OCI-LY7 (cell line): ENCODE data around the gene FUCA1. TPM values are rescaled to one million over a fixed set of nuclear protein-coding genes. Genes with fewer than 3 reads are reported as not detected.

Experiments
- BruUV-seq: library from RNA; stranded (reverse); fragments of 400-500 nt; replicated peaks from 2 replicates; lab custom pipeline; 2021; lab: Mats Ljungman, UMichigan
- CTCF ChIA-PET: fragments of 300-600 bp; sonication (Branson Sonifier 250); formaldehyde crosslinking; loops from one replicate; lab custom pipeline; 2022; ENCODE audit warnings: antibody characterized with exemption; ENCODE audit not compliant: unreplicated experiment; lab: Charles Lee
- POLR2A ChIA-PET: fragments of 300-600 bp; sonication (Branson Sonifier 250); formaldehyde crosslinking; loops from one replicate; lab custom pipeline; 2022; ENCODE audit warnings: antibody characterized with exemption; lab: Charles Lee
- DNase-seq: peaks from one replicate; pipeline ENCODE4 v3.0.0-alpha.2; 2015; ENCODE audit warnings: low spot score
- H2AFZ ChIP-seq: fragments of 200-600 bp; sonication (generic), shearing (Covaris generic); 2 replicates; pipeline ENCODE4 v1.6.1; 2014; ENCODE audit warnings: mild to moderate bottlenecking, antibody characterized with exemption, low read length, moderate library complexity
- H3K27ac ChIP-seq: fragments of 200-600 bp; sonication (generic); 2 replicates; pipeline ENCODE4 v1.5.1; 2014; ENCODE audit warnings: mixed run types, low read depth, mild to moderate bottlenecking, moderate library complexity, low read length, inconsistent platforms; ENCODE audit not compliant: poor library complexity, severe bottlenecking
- H3K36me3 ChIP-seq: fragments of 200-600 bp; sonication (generic); 2 replicates; pipeline ENCODE4 v1.6.1; 2014; ENCODE audit warnings: mild to moderate bottlenecking, antibody characterized with exemption, low read length, moderate library complexity, mixed read lengths; ENCODE audit not compliant: insufficient read depth
- H3K4me1 ChIP-seq: fragments of 200-600 bp; sonication (generic); 2 replicates; pipeline ENCODE4 v1.5.1; 2014; ENCODE audit warnings: mild to moderate bottlenecking, low read length; ENCODE audit not compliant: insufficient read depth, poor library complexity, severe bottlenecking
- H3K4me2 ChIP-seq: fragments of 200-600 bp; sonication (generic); 2 replicates; pipeline ENCODE4 v1.6.1; 2014; ENCODE audit warnings: mild to moderate bottlenecking, low read length
- H3K4me3 ChIP-seq: fragments of 200-600 bp; sonication (generic); 2 replicates; pipeline ENCODE4 v1.5.1; 2014; ENCODE audit warnings: mild to moderate bottlenecking, low read depth, low read length; ENCODE audit not compliant: poor library complexity, severe bottlenecking
- H3K79me2 ChIP-seq: fragments of 200-600 bp; sonication (generic); 2 replicates; pipeline ENCODE4 v1.6.1; 2016; ENCODE audit warnings: low read depth, mild to moderate bottlenecking, low read length, moderate library complexity, mixed read lengths; ENCODE audit not compliant: insufficient read depth
- H3K9me2 ChIP-seq: fragments of 200-600 bp; sonication (generic); 2 replicates; pipeline ENCODE4 v1.6.1; 2016; ENCODE audit warnings: mild to moderate bottlenecking, low read length, mixed read lengths; ENCODE audit not compliant: insufficient read depth
- H3K9me3 ChIP-seq: fragments of 200-600 bp; sonication (generic); 2 replicates; pipeline ENCODE4 v1.6.1; 2014; ENCODE audit warnings: mild to moderate bottlenecking, mixed run types, low read length, mixed read lengths
- H4K20me1 ChIP-seq: fragments of 200-600 bp; sonication (generic); 2 replicates; pipeline ENCODE4 v1.6.1; 2014; ENCODE audit warnings: mild to moderate bottlenecking, antibody characterized with exemption, low read length, moderate library complexity, mixed read lengths; ENCODE audit not compliant: insufficient read depth
- EZH2phosphoT487 ChIP-seq: fragments of 200-600 bp; sonication (generic); IDR thresholded peaks from 2 replicates; pipeline ENCODE4 v1.6.1; 2018; ENCODE audit warnings: low read depth, borderline replicate concordance, mild to moderate bottlenecking, mixed run types, antibody characterized with exemption, low read length, moderate library complexity, mixed read lengths
- intact Hi-C: fragments of 100-400 bp; cut with micrococcal nuclease; formaldehyde crosslinking; loops from one replicate; pipeline ENCODE4 v1.10.0; 2022; ENCODE audit not compliant: unreplicated experiment
- total RNA-seq, 2 experiments: library from RNA; depleted of rRNA in 1 of 2; stranded (reverse); fragments of >200 nt in 1 of 2; shearing (Covaris generic) in 1 of 2; gene quantifications; 2 replicates each; pipeline ENCODE4 v1.2.3, GENCODE V29; 2014 to 2022
- TF ChIP-seq, protein P1 (sequence below): fragments of 200-600 bp; sonication (generic); conservative IDR thresholded peaks from 2 replicates; pipeline ENCODE4 v1.5.1; 2014; ENCODE audit warnings: mild to moderate bottlenecking, antibody characterized with exemption, low read length, moderate library complexity, mixed read lengths

The FUCA1 gene
- total RNA-seq, 2 experiments from 2014 or later: 9.1 to 9.9 TPM

DNA sequence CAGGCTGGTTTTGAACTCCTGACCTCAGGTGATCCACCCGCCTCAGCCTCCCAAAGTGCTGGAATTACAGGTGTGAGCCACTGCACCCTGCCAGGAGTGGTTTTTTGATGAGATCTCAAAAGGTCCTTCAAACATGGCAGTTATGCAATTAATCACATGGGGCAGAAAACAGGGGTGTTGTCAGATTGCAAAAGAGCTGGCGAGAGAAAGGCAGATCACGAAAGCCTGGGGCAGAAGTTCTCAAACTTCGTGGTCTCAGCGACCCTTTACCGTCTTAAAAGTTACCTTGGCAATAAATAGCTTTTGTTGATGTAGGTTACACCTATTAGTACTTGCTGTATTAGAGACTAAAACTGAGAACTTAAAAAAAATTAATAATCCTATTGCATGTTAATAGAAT, 29.0 kb upstream of the FUCA1 start:
- Histone ChIP-seq H3K9me3 (no peaks in the 10 kb centered on the region), H3K4me2 (peak overlapping the region; percentile 28), H3K4me3 (no peak overlapping the region), H4K20me1 (no peaks in the 10 kb centered on the region), H3K9me2 (no peaks in the 10 kb centered on the region), H3K36me3 (peaks cover 52% of the 10 kb centered on the region), H2AFZ (no peak overlapping the region), H3K4me1 (peaks cover 30% of the 10 kb centered on the region), H3K27ac (peak overlapping the region; percentile 39), H3K79me2 (peaks cover 26% of the 10 kb centered on the region; the same call in 1 of the 2 replicates)
- ChIA-PET CTCF (no interaction called here), POLR2A (interaction anchor here (0.6 to 3.5 kb wide), 4 partner anchors 10 to 546 kb away, joined by 3 to 27 read pairs (median 4); no protein-coding TSS in a partner anchor)
- DNase-seq: no peak
- intact Hi-C loops: no loop called here
- no peak for TF ChIP-seq EZH2phosphoT487
- TF ChIP-seq, protein P1, sequence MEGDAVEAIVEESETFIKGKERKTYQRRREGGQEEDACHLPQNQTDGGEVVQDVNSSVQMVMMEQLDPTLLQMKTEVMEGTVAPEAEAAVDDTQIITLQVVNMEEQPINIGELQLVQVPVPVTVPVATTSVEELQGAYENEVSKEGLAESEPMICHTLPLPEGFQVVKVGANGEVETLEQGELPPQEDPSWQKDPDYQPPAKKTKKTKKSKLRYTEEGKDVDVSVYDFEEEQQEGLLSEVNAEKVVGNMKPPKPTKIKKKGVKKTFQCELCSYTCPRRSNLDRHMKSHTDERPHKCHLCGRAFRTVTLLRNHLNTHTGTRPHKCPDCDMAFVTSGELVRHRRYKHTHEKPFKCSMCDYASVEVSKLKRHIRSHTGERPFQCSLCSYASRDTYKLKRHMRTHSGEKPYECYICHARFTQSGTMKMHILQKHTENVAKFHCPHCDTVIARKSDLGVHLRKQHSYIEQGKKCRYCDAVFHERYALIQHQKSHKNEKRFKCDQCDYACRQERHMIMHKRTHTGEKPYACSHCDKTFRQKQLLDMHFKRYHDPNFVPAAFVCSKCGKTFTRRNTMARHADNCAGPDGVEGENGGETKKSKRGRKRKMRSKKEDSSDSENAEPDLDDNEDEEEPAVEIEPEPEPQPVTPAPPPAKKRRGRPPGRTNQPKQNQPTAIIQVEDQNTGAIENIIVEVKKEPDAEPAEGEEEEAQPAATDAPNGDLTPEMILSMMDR: no peak
- BruUV-seq: no TSS peak

- ChIA-PET CTCF (no interaction called here), POLR2A (interaction anchor here (0.6 to 3.5 kb wide), 5 partner anchors 10 to 547 kb away, joined by 3 to 27 read pairs (median 3); partner anchors contain the start of gene LYPLA2)
- no TSS peak for BruUV-seq
- Histone ChIP-seq H3K36me3 (peaks cover 52% of the 10 kb centered on the region), H3K9me2 (no peaks in the 10 kb centered on the region), H3K79me2 (peaks cover 26% of the 10 kb centered on the region; the same call in 1 of the 2 replicates), H4K20me1 (no peaks in the 10 kb centered on the region), H3K4me2 (peak overlapping the region; percentile 28), H2AFZ (no peak overlapping the region), H3K4me1 (peaks cover 30% of the 10 kb centered on the region), H3K9me3 (no peaks in the 10 kb centered on the region), H3K4me3 (no peak overlapping the region), H3K27ac (peak overlapping the region; percentile 39)
- peak; percentile 52 for DNase-seq
- TF ChIP-seq EZH2phosphoT487: no peak
- TF ChIP-seq, protein P1: no peak
- intact Hi-C loops: no loop called here
Observed at GRCh38 chr1:23896491-23896890, 28.4 kb upstream of the FUCA1 start.

GRCh38 chr1:23895993-23896392, 27.9 kb upstream of the FUCA1 start:
- H3K4me2 ChIP-seq: no peak overlapping the region
- no peaks in the 10 kb centered on the region for H3K9me2 ChIP-seq
- H3K36me3 ChIP-seq: peaks cover 48% of the 10 kb centered on the region
- TF ChIP-seq, protein P1: no peak
- no peak for TF ChIP-seq EZH2phosphoT487
- H3K4me1 ChIP-seq: peaks cover 30% of the 10 kb centered on the region
- no peak overlapping the region for H2AFZ ChIP-seq
- POLR2A ChIA-PET: interaction anchor here (0.5 to 3.5 kb wide), 4 partner anchors 9 to 397 kb away, joined by 3 to 27 read pairs (median 4); partner anchors contain the start of gene LYPLA2
- H3K9me3 ChIP-seq: no peaks in the 10 kb centered on the region
- intact Hi-C loops: no loop called here
- peaks cover 24% of the 10 kb centered on the region; the same call in 1 of the 2 replicates for H3K79me2 ChIP-seq
- CTCF ChIA-PET: no interaction called here
- peak overlapping the region; percentile 39 for H3K27ac ChIP-seq
- H3K4me3 ChIP-seq: no peak overlapping the region
- BruUV-seq: no TSS peak
- no peak for DNase-seq
- H4K20me1 ChIP-seq: no peaks in the 10 kb centered on the region
